Islet precursor cell (in vitro differentiated cells): Measurements from ENCODE around the gene TMEM63B.

Experiments used
- DNase-seq: peaks from one replicate; pipeline ENCODE4 v3.0.0-alpha.2; 2018

TMEM63B gene

DNA sequence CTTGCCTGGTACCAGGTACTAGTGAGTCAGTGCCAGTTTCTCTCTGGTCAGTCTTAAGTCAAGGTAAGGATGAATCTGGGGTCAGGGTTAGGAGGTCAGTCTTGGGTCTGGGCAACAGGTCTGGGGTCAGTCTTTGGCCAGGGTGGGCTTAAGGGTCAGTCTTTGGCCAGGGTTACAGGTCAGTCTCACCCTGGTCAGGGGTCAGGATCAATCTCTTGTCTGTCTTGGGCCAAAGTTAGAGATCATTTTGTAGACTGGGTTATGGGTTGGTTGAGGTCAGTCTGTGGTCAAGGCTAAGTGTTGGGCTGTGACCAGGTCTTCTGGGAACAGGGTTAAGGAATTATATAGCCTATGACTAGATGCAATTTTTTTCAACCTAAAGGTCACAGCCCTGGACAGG, 18.5 kb downstream of the TMEM63B start:
- DNase-seq, result no peak

DNA sequence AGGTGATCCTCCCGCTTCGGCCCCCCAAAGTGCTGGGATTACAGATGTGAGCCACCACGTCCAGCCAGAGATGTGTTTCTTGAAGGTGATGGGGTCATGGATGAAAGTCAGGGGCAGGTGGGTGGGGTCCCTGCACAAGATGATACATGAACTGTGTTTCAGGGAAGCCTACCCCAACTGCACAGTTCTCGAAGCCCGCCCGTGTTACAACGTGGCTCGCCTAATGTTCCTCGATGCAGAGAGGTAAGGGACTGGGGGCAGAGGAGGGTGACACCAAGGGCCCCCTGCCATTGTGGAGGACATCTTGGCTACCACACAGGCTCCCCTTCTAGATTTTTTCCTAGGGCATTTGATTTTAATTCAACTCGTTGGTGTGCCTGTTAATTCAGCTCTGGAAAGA, 19.3 kb downstream of the TMEM63B start:
- DNase-seq, result no peak

DNA sequence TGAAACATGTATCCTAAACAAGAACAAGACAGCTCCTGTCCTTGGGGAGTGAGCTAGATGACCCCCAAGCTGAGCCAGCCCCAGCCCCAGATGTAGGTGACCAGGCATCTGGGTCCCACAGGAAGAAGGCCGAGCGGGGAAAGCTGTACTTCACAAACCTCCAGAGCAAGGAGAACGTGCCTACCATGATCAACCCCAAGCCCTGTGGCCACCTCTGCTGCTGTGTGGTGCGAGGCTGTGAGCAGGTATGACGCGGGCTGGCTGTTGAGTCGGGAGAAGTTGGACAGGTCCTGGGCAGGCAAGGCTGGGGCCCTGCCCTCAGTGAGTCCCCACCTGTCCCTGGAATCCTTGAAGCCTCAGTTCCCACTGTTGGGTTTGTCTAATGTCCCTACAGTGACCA, 19.9 kb downstream of the TMEM63B start:
- DNase-seq, result no peak

DNA sequence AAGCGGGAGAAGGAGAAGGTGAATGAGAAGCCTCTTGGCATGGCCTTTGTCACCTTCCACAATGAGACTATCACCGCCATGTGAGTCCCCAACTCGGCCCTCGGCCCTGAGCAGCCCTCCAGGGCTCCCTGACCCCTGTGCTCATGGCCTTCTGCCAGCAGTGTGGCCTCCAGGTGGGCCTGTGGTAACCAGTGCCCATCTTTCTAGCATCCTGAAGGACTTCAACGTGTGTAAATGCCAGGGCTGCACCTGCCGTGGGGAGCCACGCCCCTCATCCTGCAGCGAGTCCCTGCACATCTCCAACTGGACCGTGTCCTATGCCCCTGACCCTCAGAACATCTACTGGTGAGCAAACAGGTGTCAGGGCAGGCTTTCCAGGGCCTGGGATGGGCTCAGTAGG, 21.0 kb downstream of the TMEM63B start:
- no peak for DNase-seq

DNA sequence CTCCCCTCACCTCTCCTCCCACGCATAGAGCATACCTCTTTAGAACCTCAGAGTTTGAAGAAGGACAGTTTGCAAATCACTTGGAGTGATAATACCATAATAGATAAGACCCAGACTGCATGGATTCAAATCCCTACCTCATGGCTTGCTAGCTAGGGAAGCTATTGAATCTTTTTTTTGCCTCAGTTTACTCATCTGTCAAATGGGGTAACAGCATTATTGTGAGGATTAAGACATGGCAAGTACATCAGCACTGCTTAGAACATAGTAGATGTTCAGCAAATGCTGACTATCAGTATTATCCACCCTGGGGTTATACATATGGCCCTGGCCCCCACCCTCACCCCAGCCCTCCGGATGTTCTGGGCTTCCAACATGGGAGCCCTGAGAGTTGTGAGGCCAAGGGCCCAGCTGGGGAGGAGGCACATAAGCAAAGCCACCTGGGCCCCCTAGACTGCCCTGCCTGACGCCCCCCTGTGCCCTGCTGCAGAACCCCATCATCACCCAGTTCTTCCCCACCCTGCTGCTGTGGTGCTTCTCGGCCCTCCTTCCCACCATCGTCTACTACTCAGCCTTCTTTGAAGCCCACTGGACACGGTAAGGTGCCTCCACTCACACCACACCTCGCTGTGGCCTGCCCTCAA, 22.1 kb downstream of the TMEM63B start:
- DNase-seq, result no peak

DNA sequence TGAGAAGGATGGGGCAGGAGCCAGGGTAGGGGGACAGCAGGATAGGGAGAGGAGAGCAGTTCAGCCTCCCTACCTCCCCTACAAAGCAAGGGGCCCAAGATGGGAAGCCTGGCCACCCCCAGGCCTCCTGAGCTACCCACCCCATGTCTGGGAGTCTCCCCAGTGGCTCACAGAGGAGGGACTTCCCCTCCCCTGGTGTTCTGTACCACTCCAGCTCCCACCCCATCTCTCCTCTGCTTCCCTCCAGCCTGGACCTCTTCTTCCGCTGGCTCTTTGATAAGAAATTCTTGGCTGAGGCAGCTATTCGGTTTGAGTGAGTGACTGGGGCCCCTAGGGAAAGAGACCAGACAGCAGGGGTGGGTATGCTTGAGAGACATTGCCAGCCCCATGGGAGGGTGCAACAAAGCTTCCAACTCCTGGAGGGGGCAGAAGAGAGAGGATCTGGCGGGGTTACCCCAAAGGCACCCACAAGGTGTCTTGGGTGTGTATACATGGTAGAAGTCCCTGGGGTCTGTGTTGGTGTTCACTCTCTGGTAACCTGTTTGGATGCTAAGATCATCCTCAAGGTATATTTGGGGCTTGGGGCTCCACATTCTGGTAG, 23.1 kb downstream of the TMEM63B start:
- no peak for DNase-seq

DNA sequence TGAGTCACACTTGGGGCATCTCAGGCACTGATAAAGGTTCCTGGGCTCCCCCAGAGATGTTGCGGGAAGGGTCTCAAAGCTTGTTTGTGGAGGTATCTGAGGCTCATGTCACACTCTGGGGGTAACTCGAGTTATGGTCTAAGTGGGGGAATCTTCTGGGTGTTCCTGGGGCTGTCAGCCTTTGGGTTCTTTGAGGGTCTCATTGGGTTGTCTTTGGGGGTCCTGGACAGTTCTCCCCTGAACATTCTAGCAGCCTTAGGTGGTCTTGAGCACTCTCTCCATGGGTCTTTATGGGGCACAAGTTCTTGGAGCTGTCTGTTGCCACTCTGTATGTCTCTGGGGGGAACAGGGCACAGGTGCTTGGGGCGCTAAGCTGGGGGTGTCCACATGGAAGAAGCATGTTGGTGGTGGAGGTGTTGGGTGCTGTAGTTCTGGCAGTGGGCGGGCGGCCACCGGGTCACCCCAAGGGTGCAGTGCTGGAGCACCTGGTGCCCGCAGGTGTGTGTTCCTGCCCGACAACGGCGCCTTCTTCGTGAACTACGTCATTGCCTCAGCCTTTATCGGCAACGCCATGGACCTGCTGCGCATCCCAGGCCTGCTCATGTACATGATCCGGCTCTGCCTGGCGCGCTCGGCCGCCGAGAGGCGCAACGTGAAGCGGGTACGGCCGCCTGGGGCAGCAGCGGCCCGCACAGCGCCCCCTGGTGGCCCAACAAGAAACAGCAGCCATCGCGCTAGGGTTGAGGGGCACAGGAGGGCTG, 24.2 kb downstream of the TMEM63B start:
- DNase-seq, result peak; percentile 87

DNA sequence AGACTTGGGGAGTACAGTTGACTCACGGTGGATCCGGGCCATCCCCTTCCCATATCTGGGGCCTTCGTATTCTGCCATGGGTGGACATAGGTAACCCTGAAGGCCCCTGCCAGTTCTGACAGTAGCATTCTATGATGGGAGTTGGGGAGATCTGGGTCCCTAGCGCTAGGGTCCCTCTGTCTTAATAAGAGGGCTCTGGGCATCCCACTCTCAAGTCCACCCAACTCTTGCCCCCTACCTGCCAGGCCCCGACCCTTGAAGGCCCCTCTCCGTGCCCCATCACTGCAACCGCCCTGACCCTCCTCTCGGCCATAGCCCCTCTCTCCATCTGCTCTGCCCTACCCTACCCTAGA, 24.7 kb downstream of the TMEM63B start:
- no peak for DNase-seq

DNA sequence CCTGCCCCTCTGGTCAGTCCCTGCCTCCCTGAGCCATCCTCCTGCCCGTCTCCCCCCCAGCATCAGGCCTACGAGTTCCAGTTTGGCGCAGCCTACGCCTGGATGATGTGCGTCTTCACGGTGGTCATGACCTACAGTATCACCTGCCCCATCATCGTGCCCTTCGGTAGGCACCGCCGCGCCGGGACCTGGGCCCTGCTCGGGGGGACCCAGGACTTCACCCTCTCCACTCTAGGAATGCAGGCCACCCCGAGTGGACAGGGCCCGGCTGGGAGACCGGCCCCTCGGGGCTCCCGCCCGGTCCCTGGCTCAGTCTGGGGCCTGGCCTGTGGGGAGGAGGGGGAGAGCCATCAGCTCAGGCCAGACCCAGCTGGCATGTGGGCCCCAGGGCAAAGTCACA, 25.2 kb downstream of the TMEM63B start:
- DNase-seq, result no peak

DNA sequence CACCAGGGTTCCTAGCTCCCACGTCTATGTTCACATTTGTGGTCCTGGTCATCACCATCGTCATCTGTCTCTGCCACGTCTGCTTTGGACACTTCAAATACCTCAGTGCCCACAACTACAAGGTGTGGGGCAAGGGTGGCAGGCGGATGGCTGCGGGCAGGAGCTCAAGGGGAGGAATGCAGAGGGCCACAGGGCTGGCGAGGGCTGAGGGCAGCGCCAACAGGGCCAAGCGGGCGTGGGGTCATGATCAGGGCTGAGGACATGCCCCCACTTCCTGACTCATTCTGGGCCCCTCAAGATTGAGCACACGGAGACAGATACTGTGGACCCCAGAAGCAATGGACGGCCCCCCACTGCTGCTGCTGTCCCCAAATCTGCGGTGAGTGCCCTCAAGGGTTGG, 26.7 kb downstream of the TMEM63B start:
- no peak for DNase-seq

DNA sequence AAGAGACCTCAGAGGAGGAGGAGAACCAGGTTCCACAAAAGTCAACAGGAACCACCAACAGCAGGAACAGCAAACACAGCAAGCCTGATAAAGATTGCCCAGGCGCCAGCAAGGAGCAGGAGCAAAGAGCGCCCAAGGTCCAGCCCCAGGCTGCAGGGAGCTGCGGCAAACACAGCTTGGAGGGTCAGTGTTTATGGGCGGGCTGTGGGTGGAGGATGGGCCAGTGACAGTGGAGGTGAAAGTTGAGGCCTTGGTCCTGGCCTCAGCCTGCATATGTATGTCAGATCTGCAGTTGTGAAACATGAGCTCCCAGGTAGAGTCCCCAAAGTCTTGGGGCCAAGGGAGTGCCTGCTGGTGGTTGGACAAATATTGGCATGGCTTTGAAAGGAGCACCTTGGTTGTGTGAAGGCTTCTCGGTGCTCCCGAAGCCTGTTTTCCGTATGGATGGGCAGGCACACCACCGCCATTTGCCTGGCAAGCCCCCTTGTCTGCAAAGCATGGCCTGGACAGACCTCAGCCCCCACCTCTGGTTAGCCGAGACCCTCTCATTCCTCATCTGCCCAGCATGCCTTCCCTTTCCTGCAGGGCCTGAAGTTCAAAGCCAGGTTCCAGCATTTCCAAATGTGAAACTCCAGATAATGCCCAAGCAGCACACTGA, 29.3 kb downstream of the TMEM63B start:
- peak; percentile 66 for DNase-seq

DNA sequence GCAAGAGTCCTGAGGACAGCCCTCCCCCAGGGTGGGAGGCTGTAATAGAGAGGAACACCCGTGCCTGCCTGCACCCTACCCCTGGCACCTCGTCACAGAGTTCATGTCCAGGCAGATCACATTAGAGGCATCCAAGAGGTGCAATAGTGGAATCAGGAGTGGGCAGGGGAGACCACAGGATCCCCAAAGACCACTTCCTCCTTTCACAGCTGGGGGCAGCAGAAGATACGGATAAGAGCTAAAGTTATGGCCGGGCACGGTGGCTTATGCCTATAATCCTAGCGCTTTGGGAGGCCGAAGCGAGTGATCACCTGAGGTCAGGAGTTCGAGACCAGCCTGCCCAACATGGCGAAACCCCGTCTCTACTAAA, 29.8 kb downstream of the TMEM63B start:
- DNase-seq, result no peak

DNA sequence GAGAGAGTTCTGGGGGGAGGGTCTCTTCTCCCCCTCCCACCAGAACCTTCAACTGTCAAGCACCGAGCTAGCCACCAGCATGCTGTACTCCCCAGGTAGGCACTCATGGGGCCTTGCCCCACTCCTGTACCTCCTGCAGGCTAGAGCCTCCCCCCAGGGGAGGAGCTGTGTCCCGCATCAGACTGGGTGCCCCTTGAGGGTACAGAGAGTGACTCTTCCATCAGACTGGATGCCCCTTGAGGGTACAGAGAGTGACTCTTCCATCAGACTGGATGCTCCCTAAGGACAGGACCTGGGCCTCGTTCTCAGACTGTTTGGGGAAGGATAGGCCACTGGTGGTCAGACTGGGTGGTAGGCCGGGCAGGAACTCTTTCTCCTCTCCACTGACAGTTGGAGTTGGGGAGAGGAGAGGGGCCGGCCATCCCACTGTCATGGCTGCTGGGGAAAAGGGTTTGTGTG, 31.4 kb downstream of the TMEM63B start, which contains the start of gene CAPN11:
TSS of gene CAPN11 (plus strand) at position 51 of the 459 bp plus-strand sequence. CDS start at position 80, 29 bp downstream.
- DNase-seq, result no peak

DNA sequence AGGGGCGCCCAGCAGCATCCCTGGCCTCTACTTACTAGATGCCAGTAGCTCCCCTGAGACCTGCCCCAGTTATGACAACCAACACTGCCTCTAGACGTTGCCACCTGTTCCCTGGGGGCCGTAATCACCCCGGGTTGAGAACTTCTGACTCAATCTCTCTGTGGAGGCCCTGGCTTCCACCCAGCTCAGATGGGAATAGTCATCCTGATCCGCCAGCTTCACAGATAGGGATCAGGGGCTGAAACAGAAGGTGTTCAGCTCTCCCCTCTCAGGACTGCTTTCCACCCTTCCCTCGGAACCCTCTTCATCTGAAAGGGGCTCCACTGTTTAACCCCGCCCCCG, 34.6 kb downstream of the TMEM63B start:
- DNase-seq, result no peak

DNA sequence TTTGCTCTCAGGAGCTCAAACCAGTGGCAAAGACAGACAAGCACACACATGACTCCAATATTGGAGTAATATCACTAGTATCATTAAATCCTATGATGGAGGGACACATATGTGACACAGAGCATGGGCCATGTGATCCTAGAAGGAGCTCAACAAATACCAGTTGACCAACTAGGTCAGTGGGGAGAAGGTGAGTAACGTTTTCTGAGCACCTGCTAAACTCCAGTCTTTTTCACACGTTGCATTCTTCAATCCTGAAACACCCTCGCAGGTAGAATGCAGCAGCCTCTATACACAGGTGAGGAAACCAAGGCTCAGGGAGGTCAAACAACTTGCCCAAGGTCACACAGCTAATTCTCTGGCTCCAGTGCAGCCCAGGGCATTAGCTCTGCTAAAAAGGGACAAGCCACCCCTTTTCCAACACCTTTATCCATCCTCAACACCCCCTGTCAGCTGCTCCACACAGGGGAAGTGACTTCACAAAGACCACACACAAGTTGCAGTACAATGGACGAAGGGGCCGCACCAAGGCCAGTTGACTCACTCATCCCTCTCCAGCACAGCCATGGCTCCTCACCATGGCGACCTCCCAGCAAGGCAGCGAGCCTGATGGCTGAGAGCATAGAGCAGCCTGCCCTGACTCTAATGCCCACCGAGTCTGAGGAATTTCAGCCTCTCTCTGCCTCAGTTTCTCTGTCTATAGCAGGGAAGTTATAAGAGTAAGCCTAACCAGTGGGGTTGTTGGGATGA, 35.7 kb downstream of the TMEM63B start:
- DNase-seq, result no peak

DNA sequence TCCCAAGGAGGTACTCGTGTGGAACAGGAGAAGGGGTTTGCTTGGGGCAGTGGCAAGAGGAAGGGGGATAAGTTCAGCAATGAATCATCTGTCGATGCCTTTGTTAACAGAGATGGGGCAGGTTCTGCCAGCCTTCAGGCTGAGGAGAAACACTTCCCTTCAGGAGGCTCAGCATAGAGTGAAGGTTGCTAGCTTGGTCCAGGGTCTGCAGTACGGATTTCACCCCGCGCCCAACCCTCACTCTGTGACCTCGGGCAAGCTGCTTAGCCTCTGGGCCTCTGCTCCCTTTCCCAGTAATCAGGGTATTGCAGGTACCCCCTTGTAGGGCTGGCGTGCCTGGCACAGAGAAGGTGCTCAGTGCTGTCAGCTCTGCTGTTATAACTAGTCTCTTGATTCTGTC, 38.8 kb downstream of the TMEM63B start:
- DNase-seq, result no peak

DNA sequence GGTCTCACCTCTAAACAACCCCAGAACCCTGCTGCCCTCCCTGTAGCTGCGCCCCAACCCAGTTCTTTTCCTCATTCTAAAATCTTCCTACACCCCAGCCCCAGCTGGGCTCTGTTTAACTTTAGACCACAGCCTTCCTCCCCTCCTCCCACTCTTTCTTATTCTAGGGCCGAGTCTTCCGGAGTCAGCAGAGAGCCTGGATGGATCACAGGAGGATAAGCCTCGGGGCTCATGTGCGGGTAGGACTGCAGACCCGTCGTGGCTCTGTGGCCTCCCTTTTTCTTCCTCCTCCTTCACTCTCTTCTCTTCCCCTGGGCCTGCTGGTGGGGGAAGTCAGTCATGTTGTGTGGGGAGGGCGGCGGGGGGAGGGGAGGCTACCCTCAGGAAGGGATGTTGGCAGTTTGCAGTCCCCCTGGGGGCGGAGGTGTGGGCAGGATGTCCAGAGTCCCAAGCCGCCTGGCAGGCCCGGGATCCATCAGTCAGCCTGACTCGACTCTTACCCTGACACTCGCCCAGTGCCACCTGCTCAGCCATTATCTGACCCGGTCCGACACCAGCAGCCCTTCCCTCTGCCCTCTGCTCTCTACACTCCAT, 39.3 kb downstream of the TMEM63B start:
- DNase-seq, result peak; percentile 76

DNA sequence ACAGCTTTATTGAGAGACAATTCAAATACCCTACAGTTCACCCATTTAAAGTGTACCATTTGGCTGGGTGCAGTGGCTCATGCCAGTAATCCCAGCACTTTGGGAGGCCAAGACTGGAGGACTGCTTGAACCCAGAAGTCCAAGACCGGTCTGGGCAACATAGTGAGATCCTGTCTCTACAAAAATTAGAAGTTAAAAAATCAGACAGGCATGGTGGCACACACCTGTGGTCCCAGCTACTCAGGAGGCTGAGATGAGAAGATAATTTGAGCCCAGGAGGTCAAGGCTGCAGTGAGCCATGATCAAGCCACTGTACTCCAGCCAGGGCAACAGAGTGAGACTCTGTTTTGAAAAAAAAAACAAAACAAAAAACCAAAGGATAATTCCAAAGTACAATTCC, 40.2 kb downstream of the TMEM63B start:
- DNase-seq, result no peak

DNA sequence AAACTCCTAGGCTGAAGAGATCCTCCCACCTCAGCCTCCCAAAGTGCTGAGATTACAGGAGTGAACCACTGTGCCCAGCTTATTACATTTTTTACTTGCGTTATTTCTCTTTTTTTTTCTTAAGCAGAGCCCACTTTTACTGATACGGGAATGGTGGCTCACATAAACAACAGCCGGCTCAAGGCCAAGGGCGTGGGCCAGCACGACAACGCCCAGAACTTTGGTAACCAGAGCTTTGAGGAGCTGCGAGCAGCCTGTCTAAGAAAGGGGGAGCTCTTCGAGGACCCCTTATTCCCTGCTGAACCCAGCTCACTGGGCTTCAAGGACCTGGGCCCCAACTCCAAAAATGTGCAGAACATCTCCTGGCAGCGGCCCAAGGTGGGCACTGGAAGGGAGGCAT, 41.8 kb downstream of the TMEM63B start:
- DNase-seq, result no peak

DNA sequence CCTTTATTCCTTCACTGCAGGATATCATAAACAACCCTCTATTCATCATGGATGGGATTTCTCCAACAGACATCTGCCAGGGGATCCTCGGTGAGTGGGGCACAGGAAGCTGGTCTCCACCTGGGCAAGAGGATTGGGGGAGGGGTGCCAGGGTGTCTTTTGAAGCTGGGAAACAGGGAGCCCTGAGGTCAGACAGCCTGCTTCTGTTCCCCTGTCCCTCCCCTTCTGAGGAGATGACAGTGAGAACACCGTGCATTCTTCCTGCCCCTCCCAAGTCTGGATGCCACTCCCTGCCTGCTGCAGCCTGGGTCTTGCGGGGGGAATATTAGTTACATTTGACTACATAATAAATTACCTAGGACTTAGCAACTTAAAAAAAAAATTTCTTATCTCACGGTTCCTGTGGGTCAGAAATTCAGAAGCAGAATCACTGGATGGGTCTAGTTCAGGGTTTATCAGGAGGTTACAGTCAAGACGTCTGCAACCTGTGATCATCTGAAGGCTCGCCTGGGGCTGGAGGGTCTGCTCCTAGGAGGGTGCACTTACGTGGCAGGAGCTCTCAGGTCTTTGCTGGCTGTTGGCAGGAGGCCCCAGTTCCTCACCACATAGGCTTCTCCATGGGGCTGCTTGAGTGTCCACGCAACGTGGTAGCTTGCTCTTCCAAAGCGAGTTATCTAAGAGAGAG, 42.7 kb downstream of the TMEM63B start:
- no peak for DNase-seq

DNA sequence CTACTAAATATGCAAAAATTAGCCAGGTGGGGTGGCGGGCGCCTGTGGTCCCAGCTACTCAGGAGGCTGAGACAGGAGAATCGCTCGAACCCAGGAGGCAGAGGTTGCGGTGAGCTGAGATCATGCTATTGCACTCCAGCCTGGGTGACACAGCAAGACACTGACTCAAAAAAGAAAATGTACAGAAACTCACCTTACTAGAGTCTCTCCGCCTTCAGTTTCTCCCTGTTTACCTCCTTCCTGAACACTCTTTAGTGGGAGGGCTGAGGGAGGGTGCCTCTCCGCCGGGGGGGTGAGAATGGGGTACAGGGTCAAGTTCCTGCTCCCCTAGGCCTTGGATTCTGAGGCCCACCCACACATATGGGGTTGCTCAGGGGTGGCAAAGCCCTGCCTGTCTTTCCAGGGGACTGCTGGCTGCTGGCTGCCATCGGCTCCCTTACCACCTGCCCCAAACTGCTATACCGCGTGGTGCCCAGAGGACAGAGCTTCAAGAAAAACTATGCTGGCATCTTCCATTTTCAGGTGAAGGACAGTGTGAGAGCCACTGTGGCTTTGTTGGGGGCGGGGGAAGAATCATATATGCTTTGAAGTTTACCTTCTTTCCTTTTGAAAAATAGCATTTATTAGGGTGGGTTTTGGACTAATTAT, 44.7 kb downstream of the TMEM63B start:
- no peak for DNase-seq
